OCI-LY7 (cell line): ENCODE data around the gene NFATC3. TPM values are rescaled to one million over a fixed set of nuclear protein-coding genes. Genes with fewer than 3 reads are reported as not detected.

Experiments
- BruUV-seq: library from RNA; stranded (reverse); fragments of 400-500 nt; replicated peaks from 2 replicates; lab custom pipeline; 2021; lab: Mats Ljungman, UMichigan
- CTCF ChIA-PET: fragments of 300-600 bp; sonication (Branson Sonifier 250); formaldehyde crosslinking; loops from one replicate; lab custom pipeline; 2022; ENCODE audit warnings: antibody characterized with exemption; ENCODE audit not compliant: unreplicated experiment; lab: Charles Lee
- POLR2A ChIA-PET: fragments of 300-600 bp; sonication (Branson Sonifier 250); formaldehyde crosslinking; loops from one replicate; lab custom pipeline; 2022; ENCODE audit warnings: antibody characterized with exemption; lab: Charles Lee
- DNase-seq: peaks from one replicate; pipeline ENCODE4 v3.0.0-alpha.2; 2015; ENCODE audit warnings: low spot score
- H2AFZ ChIP-seq: fragments of 200-600 bp; sonication (generic), shearing (Covaris generic); 2 replicates; pipeline ENCODE4 v1.6.1; 2014; ENCODE audit warnings: mild to moderate bottlenecking, antibody characterized with exemption, low read length, moderate library complexity
- H3K27ac ChIP-seq: fragments of 200-600 bp; sonication (generic); 2 replicates; pipeline ENCODE4 v1.5.1; 2014; ENCODE audit warnings: mixed run types, low read depth, mild to moderate bottlenecking, moderate library complexity, low read length, inconsistent platforms; ENCODE audit not compliant: poor library complexity, severe bottlenecking
- H3K36me3 ChIP-seq: fragments of 200-600 bp; sonication (generic); 2 replicates; pipeline ENCODE4 v1.6.1; 2014; ENCODE audit warnings: mild to moderate bottlenecking, antibody characterized with exemption, low read length, moderate library complexity, mixed read lengths; ENCODE audit not compliant: insufficient read depth
- H3K4me1 ChIP-seq: fragments of 200-600 bp; sonication (generic); 2 replicates; pipeline ENCODE4 v1.5.1; 2014; ENCODE audit warnings: mild to moderate bottlenecking, low read length; ENCODE audit not compliant: insufficient read depth, poor library complexity, severe bottlenecking
- H3K4me2 ChIP-seq: fragments of 200-600 bp; sonication (generic); 2 replicates; pipeline ENCODE4 v1.6.1; 2014; ENCODE audit warnings: mild to moderate bottlenecking, low read length
- H3K4me3 ChIP-seq: fragments of 200-600 bp; sonication (generic); 2 replicates; pipeline ENCODE4 v1.5.1; 2014; ENCODE audit warnings: mild to moderate bottlenecking, low read depth, low read length; ENCODE audit not compliant: poor library complexity, severe bottlenecking
- H3K79me2 ChIP-seq: fragments of 200-600 bp; sonication (generic); 2 replicates; pipeline ENCODE4 v1.6.1; 2016; ENCODE audit warnings: low read depth, mild to moderate bottlenecking, low read length, moderate library complexity, mixed read lengths; ENCODE audit not compliant: insufficient read depth
- H3K9me2 ChIP-seq: fragments of 200-600 bp; sonication (generic); 2 replicates; pipeline ENCODE4 v1.6.1; 2016; ENCODE audit warnings: mild to moderate bottlenecking, low read length, mixed read lengths; ENCODE audit not compliant: insufficient read depth
- H3K9me3 ChIP-seq: fragments of 200-600 bp; sonication (generic); 2 replicates; pipeline ENCODE4 v1.6.1; 2014; ENCODE audit warnings: mild to moderate bottlenecking, mixed run types, low read length, mixed read lengths
- H4K20me1 ChIP-seq: fragments of 200-600 bp; sonication (generic); 2 replicates; pipeline ENCODE4 v1.6.1; 2014; ENCODE audit warnings: mild to moderate bottlenecking, antibody characterized with exemption, low read length, moderate library complexity, mixed read lengths; ENCODE audit not compliant: insufficient read depth
- EZH2phosphoT487 ChIP-seq: fragments of 200-600 bp; sonication (generic); IDR thresholded peaks from 2 replicates; pipeline ENCODE4 v1.6.1; 2018; ENCODE audit warnings: low read depth, borderline replicate concordance, mild to moderate bottlenecking, mixed run types, antibody characterized with exemption, low read length, moderate library complexity, mixed read lengths
- intact Hi-C: fragments of 100-400 bp; cut with micrococcal nuclease; formaldehyde crosslinking; loops from one replicate; pipeline ENCODE4 v1.10.0; 2022; ENCODE audit not compliant: unreplicated experiment
- total RNA-seq, 2 experiments: library from RNA; depleted of rRNA in 1 of 2; stranded (reverse); fragments of >200 nt in 1 of 2; shearing (Covaris generic) in 1 of 2; gene quantifications; 2 replicates each; pipeline ENCODE4 v1.2.3, GENCODE V29; 2014 to 2022
- TF ChIP-seq, protein P1 (sequence below): fragments of 200-600 bp; sonication (generic); conservative IDR thresholded peaks from 2 replicates; pipeline ENCODE4 v1.5.1; 2014; ENCODE audit warnings: mild to moderate bottlenecking, antibody characterized with exemption, low read length, moderate library complexity, mixed read lengths

Gene NFATC3
- total RNA-seq, 2 experiments from 2014 or later: 73.4 to 76.0 TPM

GRCh38 chr16:68072038-68072695 is 13.0 kb upstream of the NFATC3 start:
- no peak for TF ChIP-seq EZH2phosphoT487
- TF ChIP-seq, protein P1, sequence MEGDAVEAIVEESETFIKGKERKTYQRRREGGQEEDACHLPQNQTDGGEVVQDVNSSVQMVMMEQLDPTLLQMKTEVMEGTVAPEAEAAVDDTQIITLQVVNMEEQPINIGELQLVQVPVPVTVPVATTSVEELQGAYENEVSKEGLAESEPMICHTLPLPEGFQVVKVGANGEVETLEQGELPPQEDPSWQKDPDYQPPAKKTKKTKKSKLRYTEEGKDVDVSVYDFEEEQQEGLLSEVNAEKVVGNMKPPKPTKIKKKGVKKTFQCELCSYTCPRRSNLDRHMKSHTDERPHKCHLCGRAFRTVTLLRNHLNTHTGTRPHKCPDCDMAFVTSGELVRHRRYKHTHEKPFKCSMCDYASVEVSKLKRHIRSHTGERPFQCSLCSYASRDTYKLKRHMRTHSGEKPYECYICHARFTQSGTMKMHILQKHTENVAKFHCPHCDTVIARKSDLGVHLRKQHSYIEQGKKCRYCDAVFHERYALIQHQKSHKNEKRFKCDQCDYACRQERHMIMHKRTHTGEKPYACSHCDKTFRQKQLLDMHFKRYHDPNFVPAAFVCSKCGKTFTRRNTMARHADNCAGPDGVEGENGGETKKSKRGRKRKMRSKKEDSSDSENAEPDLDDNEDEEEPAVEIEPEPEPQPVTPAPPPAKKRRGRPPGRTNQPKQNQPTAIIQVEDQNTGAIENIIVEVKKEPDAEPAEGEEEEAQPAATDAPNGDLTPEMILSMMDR: no peak
- POLR2A ChIA-PET: interaction anchor here (0.6 to 2.7 kb wide), 3 partner anchors 13 to 1024 kb away, joined by 3 to 21 read pairs (median 3); partner anchors contain the start of gene NFATC3
- H4K20me1 ChIP-seq: no peaks in the 10 kb centered on the region
- H3K4me3 ChIP-seq: no peak overlapping the region
- no TSS peak for BruUV-seq
- H3K4me2 ChIP-seq: peak overlapping the region; percentile 64
- intact Hi-C loops: no loop called here
- H3K36me3 ChIP-seq: peaks cover 60% of the 10 kb centered on the region
- DNase-seq: no peak
- H3K9me2 ChIP-seq: no peaks in the 10 kb centered on the region
- H3K79me2 ChIP-seq: no peaks in the 10 kb centered on the region
- H3K27ac ChIP-seq: peak overlapping the region; percentile 88
- no peak overlapping the region for H2AFZ ChIP-seq
- CTCF ChIA-PET: interaction anchor here (4.0 kb wide), 1 partner anchor 13 kb away, joined by 34 read pairs; the partner anchor contains the start of gene NFATC3
- H3K9me3 ChIP-seq: no peaks in the 10 kb centered on the region
- peaks cover 73% of the 10 kb centered on the region for H3K4me1 ChIP-seq

GRCh38 chr16:68073902-68074760 is 11.0 kb upstream of the NFATC3 start:
- POLR2A ChIA-PET: interaction anchor here (0.6 to 3.9 kb wide), 9 partner anchors 11 to 211 kb away, joined by 3 to 53 read pairs (median 3); partner anchors contain the start of genes DDX28, DUS2 and NFATC3
- H3K4me1 ChIP-seq: peaks cover 90% of the 10 kb centered on the region

More at GRCh38 chr16:68073902-68074760, 11.0 kb upstream of the NFATC3 start:
- BruUV-seq: no TSS peak
- Histone ChIP-seq H3K9me3 (no peaks in the 10 kb centered on the region), H3K36me3 (peaks cover 72% of the 10 kb centered on the region), H3K4me3 (peak overlapping the region; percentile 43), H3K9me2 (no peaks in the 10 kb centered on the region), H4K20me1 (no peaks in the 10 kb centered on the region), H2AFZ (no peak overlapping the region), H3K79me2 (no peaks in the 10 kb centered on the region), H3K27ac (peak overlapping the region; percentile 91), H3K4me2 (peak overlapping the region; percentile 68)
- peak; percentile 74 for DNase-seq
- TF ChIP-seq EZH2phosphoT487: no peak
- TF ChIP-seq, protein P1: no peak
- CTCF ChIA-PET: interaction anchor here (0.6 to 3.5 kb wide), 5 partner anchors 11 to 489 kb away, joined by 3 to 21 read pairs (median 3); partner anchors contain the start of genes NFATC3 and PLA2G15
- intact Hi-C loops: no loop called here
